OCI-LY1 (cell line): Measurements from ENCODE around the gene UFD1.

ENCODE experiments used
- CTCF ChIP-seq: fragments of 200-600 bp; sonication (generic), shearing (Covaris generic); IDR thresholded peaks from 2 replicates; pipeline ENCODE4 v1.5.1; 2017; ENCODE audit warnings: mild to moderate bottlenecking, antibody characterized with exemption, low read length, moderate library complexity, mixed read lengths
- EZH2 ChIP-seq: fragments of 200-600 bp; sonication (generic), shearing (Covaris generic); IDR thresholded peaks from 2 replicates; pipeline ENCODE4 v1.8.0; 2017; ENCODE audit warnings: borderline replicate concordance, mixed run types, mild to moderate bottlenecking, antibody characterized with exemption, low read length, moderate library complexity, mixed read lengths

GRCh38 chr22:19432133-19432851, 46.7 kb downstream of the UFD1 start, which contains the start of gene MRPL40:
- TF ChIP-seq CTCF (no peak), EZH2 (no peak)
